Measurements from ENCODE around the gene MEX3D. TPM values are rescaled to one million over a fixed set of nuclear protein-coding genes. Genes with fewer than 3 reads are reported as not detected.
A peak's percentile ranks its signal among the peaks of the same experiment; 100 is the strongest.

MEX3D gene
- total RNA-seq, 5 donors from 2014 or later (not counting 1 experiment from before 2014, with no cell fraction given), result 2.1 to 7.7 (median 6.2) TPM

DNA sequence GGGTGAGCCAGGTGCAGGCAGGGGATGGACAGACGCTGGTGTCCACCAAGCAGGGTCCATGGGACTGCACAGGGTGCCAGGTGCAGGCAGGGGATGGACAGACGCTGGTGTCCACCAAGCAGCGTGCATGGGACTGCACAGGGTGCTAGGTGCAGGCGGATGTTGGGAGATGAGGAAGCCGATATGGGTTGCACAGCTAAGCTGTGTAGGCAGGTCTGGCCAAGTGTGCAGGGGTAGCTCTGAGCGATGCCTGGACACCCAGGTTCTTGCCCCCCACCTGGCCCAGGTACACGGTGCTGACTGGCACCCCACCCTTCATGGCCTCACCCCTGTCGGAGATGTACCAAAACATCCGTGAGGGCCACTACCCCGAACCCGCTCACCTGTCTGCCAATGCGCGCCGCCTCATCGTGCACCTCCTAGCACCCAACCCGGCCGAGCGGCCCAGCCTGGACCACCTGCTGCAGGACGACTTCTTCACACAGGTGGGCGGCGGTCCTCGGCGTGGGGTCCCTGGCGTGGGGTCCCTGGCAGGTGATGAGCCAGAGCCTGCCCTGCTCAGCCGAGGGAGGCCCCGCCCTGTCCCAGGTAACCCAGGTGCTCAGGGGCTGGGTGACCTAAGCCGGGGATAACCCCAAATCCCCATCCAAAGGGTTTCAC is 40.3 kb downstream of the MEX3D start:
- peaks cover 44 to 52% of the 10 kb centered on the region in 2 donors for H3K27me3 Mint-ChIP-seq
- CTCF ChIA-PET, result no interaction called here
- Histone ChIP-seq H3K4me1 (ENCODE audit: control insufficient read depth in 1 of 2, extremely low read depth in 1 of 2, insufficient read depth in 2 of 2, low read length in 2 of 2) (no peaks in the 10 kb centered on the region), H3K27ac (ENCODE audit: low read length) (no peak overlapping the region), H3K27me3 (replicated peaks in 1 of 2; ENCODE audit: control insufficient read depth in 2 of 2, extremely low read depth in 1 of 2, insufficient read depth in 2 of 2, low read length in 1 of 2) (peaks cover 5 to 76% of the 10 kb centered on the region in 2 experiments), H3K9me3 (no peaks in the 10 kb centered on the region), H3K4me3 (ENCODE audit: control insufficient read depth in 1 of 2, extremely low read depth in 1 of 2, low read length in 1 of 2) (no peak overlapping the region), H3K36me3 (ENCODE audit: control insufficient read depth in 2 of 2, extremely low read depth in 1 of 2, insufficient read depth in 1 of 2, low read length in 1 of 2) (no peaks in the 10 kb centered on the region)
- H3K4me1 Mint-ChIP-seq, result peaks cover 4 to 8% (median 7%) of the 10 kb centered on the region in 3 donors
- no peaks in the 10 kb centered on the region for H3K36me3 Mint-ChIP-seq
- DNase-seq (no peak), ATAC-seq (replicated peaks in 1 of 4) (no peak)
- H3K27ac Mint-ChIP-seq, result no peak overlapping the region
- POLR2A ChIA-PET, result interaction anchor here in 1 of 2 donors (0.7 kb wide), 1 partner anchor 28 kb away, joined by 3 read pairs; no protein-coding TSS in a partner anchor
- WGBS (ENCODE audit: insufficient coverage), result 79% methylated on average over 25 of the region's 27 CpGs
- H3K9me3 Mint-ChIP-seq, result no peaks in the 10 kb centered on the region
- H3K4me3 Mint-ChIP-seq, result no peak overlapping the region

DNA sequence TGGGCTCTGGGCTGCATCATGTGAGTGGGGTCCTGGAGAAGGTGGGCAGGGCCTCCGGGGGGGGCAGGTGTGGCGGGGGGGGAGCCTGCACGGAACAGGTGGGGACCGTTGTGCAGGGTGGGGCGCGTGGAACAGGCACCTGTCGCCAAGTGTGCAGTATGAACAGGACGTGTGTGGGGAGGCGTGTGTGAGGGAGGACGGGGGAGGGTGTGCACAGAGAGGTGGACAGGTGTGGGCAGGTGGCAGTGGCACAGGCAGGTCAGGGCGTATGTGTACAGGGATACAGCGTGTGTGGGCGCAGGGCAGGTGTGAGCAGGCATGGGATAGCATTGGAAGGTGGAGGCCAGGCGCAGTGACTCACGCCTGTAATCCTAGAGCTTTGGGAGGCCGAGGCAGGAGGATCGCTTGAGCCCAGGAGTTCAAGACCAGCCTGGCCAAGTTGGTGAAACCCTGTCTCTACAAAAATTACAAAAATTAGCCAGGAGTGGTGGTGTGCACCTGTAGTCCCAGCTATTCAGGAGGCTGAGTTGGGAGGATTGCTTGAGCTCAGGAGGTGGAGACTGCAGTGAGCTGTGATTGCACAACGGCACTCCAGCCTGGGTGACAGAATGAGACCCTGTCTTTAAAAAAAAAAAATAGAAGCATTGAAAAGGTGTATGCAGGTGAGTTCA is 41.0 kb downstream of the MEX3D start:
- no peak overlapping the region for H3K4me3 ChIP-seq (ENCODE audit: control insufficient read depth in 1 of 2, extremely low read depth in 1 of 2, low read length in 1 of 2)
- peaks cover 4 to 8% (median 7%) of the 10 kb centered on the region in 3 donors for H3K4me1 Mint-ChIP-seq
- peaks cover 5 to 77% of the 10 kb centered on the region in 2 experiments for H3K27me3 ChIP-seq (replicated peaks in 1 of 2; ENCODE audit: control insufficient read depth in 2 of 2, extremely low read depth in 1 of 2, insufficient read depth in 2 of 2, low read length in 1 of 2)
- H3K9me3 ChIP-seq, result no peaks in the 10 kb centered on the region
- no peaks in the 10 kb centered on the region for H3K36me3 Mint-ChIP-seq
- no peak overlapping the region for H3K4me3 Mint-ChIP-seq
- no peak overlapping the region for H3K27ac ChIP-seq (ENCODE audit: low read length)
- ChIA-PET POLR2A (interaction anchor here in 1 of 2 donors (0.7 kb wide), 1 partner anchor 27 kb away, joined by 3 read pairs; no protein-coding TSS in a partner anchor), CTCF (no interaction called here)
- no peaks in the 10 kb centered on the region for H3K9me3 Mint-ChIP-seq
- H3K27ac Mint-ChIP-seq, result no peak overlapping the region
- peaks cover 44 to 55% of the 10 kb centered on the region in 2 donors for H3K27me3 Mint-ChIP-seq
- DNase-seq (no peak), ATAC-seq (replicated peaks in 1 of 4) (no peak)
- H3K36me3 ChIP-seq (ENCODE audit: control insufficient read depth in 2 of 2, extremely low read depth in 1 of 2, insufficient read depth in 1 of 2, low read length in 1 of 2), result no peaks in the 10 kb centered on the region
- 71% methylated on average over 17 of the region's 18 CpGs for WGBS (ENCODE audit: insufficient coverage)
- no peaks in the 10 kb centered on the region for H3K4me1 ChIP-seq (ENCODE audit: control insufficient read depth in 1 of 2, extremely low read depth in 1 of 2, insufficient read depth in 2 of 2, low read length in 2 of 2)

DNA sequence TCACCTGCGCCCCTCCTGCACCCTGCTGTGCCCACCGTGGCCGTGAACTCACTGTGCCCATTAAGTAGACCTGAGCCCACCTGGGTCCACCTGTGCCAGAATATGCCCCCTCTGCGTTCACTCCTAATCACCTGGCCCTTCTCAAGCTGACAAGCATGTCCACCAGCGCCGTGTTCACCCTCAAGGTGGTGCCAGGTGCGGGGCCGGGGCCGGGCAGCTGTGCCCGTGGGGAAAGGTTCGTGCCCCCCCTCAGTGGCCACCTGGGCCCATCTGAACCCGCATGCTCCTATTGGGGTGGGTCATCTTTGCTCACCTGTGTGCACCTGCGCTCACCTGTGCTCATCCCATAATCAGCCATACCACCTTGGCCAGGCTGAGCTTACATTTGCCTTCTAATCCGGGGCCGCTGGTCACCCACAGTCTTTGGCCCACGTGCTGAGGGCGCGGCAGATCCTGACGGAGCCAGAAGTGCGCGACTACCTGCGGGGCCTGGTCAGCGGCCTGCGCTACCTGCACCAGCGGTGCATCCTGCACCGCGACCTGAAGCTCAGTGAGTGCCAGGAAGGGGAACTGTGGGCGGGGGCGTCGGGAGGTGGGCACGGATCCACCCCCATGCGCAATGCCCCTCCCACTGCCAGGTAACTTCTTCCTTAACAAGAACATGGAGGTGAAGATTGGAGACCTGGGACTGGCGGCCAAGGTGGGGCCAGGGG is 41.9 kb downstream of the MEX3D start:
- Mint-ChIP-seq H3K27me3 (peaks cover 40 to 51% of the 10 kb centered on the region in 2 donors), H3K27ac (no peak overlapping the region), H3K9me3 (no peaks in the 10 kb centered on the region), H3K4me1 (peaks cover 4 to 8% (median 7%) of the 10 kb centered on the region in 3 donors), H3K36me3 (no peaks in the 10 kb centered on the region), H3K4me3 (peak overlapping the region in 1 of 3 donors; percentile 9)
- peaks cover 5 to 76% of the 10 kb centered on the region in 2 experiments for H3K27me3 ChIP-seq (replicated peaks in 1 of 2; ENCODE audit: control insufficient read depth in 2 of 2, extremely low read depth in 1 of 2, insufficient read depth in 2 of 2, low read length in 1 of 2)
- H3K9me3 ChIP-seq, result no peaks in the 10 kb centered on the region
- no peaks in the 10 kb centered on the region for H3K4me1 ChIP-seq (ENCODE audit: control insufficient read depth in 1 of 2, extremely low read depth in 1 of 2, insufficient read depth in 2 of 2, low read length in 2 of 2)
- H3K27ac ChIP-seq (ENCODE audit: low read length), result no peak overlapping the region
- POLR2A ChIA-PET, result no interaction called here
- DNase-seq (no peak), ATAC-seq (replicated peaks in 1 of 4) (no peak)
- H3K4me3 ChIP-seq (ENCODE audit: control insufficient read depth in 1 of 2, extremely low read depth in 1 of 2, low read length in 1 of 2), result no peak overlapping the region
- 86% methylated on average over 25 of the region's 33 CpGs for WGBS (ENCODE audit: insufficient coverage)
- no peaks in the 10 kb centered on the region for H3K36me3 ChIP-seq (ENCODE audit: control insufficient read depth in 2 of 2, extremely low read depth in 1 of 2, insufficient read depth in 1 of 2, low read length in 1 of 2)
- CTCF ChIA-PET, result no interaction called here

DNA sequence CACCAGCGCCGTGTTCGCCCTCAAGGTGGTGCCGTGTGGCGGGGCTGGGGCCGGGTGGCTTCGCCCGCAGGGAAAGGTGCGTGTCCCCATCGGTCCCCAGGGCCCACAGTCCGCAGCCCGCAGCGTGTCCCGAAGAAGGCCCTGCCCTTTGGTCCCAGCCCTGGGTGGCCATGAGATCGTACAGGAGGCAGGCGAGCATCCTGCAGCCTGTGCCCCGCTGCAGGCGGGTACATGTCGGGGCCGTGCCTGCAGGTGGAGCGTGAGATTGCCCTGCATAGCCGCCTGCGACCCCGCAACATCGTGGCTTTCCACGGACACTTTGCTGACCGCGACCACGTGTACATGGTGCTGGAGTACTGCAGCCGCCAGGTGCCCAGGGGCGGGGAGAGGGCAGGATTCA is 42.8 kb downstream of the MEX3D start:
- no peaks in the 10 kb centered on the region for H3K9me3 Mint-ChIP-seq
- Histone ChIP-seq H3K27me3 (replicated peaks in 1 of 2; ENCODE audit: control insufficient read depth in 2 of 2, extremely low read depth in 1 of 2, insufficient read depth in 2 of 2, low read length in 1 of 2) (peaks cover 5 to 76% of the 10 kb centered on the region in 2 experiments), H3K4me1 (ENCODE audit: control insufficient read depth in 1 of 2, extremely low read depth in 1 of 2, insufficient read depth in 2 of 2, low read length in 2 of 2) (no peaks in the 10 kb centered on the region), H3K27ac (ENCODE audit: low read length) (no peak overlapping the region), H3K36me3 (ENCODE audit: control insufficient read depth in 2 of 2, extremely low read depth in 1 of 2, insufficient read depth in 1 of 2, low read length in 1 of 2) (no peaks in the 10 kb centered on the region), H3K9me3 (no peaks in the 10 kb centered on the region), H3K4me3 (ENCODE audit: control insufficient read depth in 1 of 2, extremely low read depth in 1 of 2, low read length in 1 of 2) (no peak overlapping the region)
- ChIA-PET CTCF (no interaction called here), POLR2A (no interaction called here)
- H3K4me1 Mint-ChIP-seq, result peaks cover 4 to 8% (median 7%) of the 10 kb centered on the region in 3 donors
- H3K27ac Mint-ChIP-seq, result no peak overlapping the region
- H3K4me3 Mint-ChIP-seq, result no peak overlapping the region
- no peak for DNase-seq
- H3K27me3 Mint-ChIP-seq, result peaks cover 40 to 51% of the 10 kb centered on the region in 2 donors
- H3K36me3 Mint-ChIP-seq, result no peaks in the 10 kb centered on the region
- no peak for ATAC-seq (replicated peaks in 1 of 4)
- WGBS (ENCODE audit: insufficient coverage), result 66% methylated on average over 31 of the region's 31 CpGs

DNA sequence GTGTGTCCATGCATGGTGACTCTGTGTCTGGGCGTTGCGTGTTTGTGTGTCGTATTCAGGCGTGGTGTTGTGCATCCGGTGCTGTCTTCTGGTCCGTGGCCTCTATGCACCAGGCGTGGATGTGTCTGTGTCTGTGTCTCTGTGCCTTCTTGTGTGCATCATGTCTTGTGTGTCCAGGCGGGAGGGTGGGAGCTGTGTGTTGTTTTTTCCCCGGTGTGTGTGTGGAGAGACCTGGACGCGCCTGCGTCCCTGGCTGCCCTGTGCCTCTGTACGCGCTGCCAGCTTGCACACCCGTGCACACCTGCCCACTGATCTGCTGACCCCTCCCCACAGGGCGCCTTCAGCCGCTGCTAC is 43.2 kb downstream of the MEX3D start:
- DNase-seq (no peak), ATAC-seq (replicated peaks in 1 of 4) (no peak)
- H3K36me3 Mint-ChIP-seq, result no peaks in the 10 kb centered on the region
- no peak overlapping the region for H3K27ac Mint-ChIP-seq
- CTCF ChIA-PET, result no interaction called here
- peaks cover 5 to 78% of the 10 kb centered on the region in 2 experiments for H3K27me3 ChIP-seq (replicated peaks in 1 of 2; ENCODE audit: control insufficient read depth in 2 of 2, extremely low read depth in 1 of 2, insufficient read depth in 2 of 2, low read length in 1 of 2)
- peaks cover 36 to 47% of the 10 kb centered on the region in 2 donors for H3K27me3 Mint-ChIP-seq
- H3K27ac ChIP-seq (ENCODE audit: low read length), result no peak overlapping the region
- H3K4me1 ChIP-seq (ENCODE audit: control insufficient read depth in 1 of 2, extremely low read depth in 1 of 2, insufficient read depth in 2 of 2, low read length in 2 of 2), result no peaks in the 10 kb centered on the region
- H3K4me1 Mint-ChIP-seq, result peaks cover 4 to 8% (median 7%) of the 10 kb centered on the region in 3 donors
- no peaks in the 10 kb centered on the region for H3K36me3 ChIP-seq (ENCODE audit: control insufficient read depth in 2 of 2, extremely low read depth in 1 of 2, insufficient read depth in 1 of 2, low read length in 1 of 2)
- no peaks in the 10 kb centered on the region for H3K9me3 Mint-ChIP-seq
- H3K9me3 ChIP-seq, result no peaks in the 10 kb centered on the region
- WGBS (ENCODE audit: insufficient coverage), result 76% methylated on average over 7 of the region's 17 CpGs
- H3K4me3 Mint-ChIP-seq, result peak overlapping the region in 1 of 3 donors; percentile 59
- no peak overlapping the region for H3K4me3 ChIP-seq (ENCODE audit: control insufficient read depth in 1 of 2, extremely low read depth in 1 of 2, low read length in 1 of 2)
- POLR2A ChIA-PET, result no interaction called here

DNA sequence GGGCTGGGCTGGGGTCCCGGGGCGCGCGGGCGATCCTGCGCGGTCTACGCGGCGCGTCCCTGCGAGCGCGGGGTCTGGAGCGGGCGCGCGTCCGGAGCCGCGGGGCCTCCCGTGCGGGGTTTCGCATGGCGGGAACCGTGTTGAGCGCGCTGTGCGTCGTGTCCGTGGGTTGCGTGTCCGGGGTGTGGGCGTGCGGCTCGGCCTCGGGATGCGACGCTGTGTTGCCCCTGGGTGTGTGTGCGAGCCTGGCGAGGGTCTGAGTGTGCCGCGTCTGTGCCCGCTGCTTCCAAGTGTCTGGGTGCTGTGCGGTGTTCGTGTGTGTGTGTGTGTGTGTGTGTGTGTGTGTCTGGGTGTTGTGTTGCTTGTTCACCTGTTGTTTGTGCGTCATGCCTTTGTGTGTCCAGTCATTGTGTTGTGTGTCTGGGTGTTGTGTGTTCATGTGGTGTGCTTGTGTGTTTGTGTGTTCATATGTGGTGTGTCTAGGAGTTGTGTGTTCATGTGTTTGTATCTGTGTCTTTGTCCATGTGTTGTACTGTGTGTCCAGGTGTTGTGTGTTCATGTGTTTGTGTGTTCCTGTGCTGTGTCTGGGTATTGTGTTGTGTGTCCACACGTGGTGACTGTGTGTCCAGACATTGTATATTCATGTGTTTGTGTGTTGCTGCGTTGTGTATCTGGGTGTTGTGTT is 43.7 kb downstream of the MEX3D start:
- H3K27me3 ChIP-seq (replicated peaks in 1 of 2; ENCODE audit: control insufficient read depth in 2 of 2, extremely low read depth in 1 of 2, insufficient read depth in 2 of 2, low read length in 1 of 2), result peaks cover 5 to 77% of the 10 kb centered on the region in 2 experiments
- peaks cover 4 to 8% (median 7%) of the 10 kb centered on the region in 3 donors for H3K4me1 Mint-ChIP-seq
- no peaks in the 10 kb centered on the region for H3K9me3 ChIP-seq
- H3K4me1 ChIP-seq (ENCODE audit: control insufficient read depth in 1 of 2, extremely low read depth in 1 of 2, insufficient read depth in 2 of 2, low read length in 2 of 2), result no peaks in the 10 kb centered on the region
- ATAC-seq (replicated peaks in 1 of 4) (no peak), DNase-seq (no peak)
- CTCF ChIA-PET, result no interaction called here
- no peak overlapping the region for H3K4me3 ChIP-seq (ENCODE audit: control insufficient read depth in 1 of 2, extremely low read depth in 1 of 2, low read length in 1 of 2)
- POLR2A ChIA-PET, result interaction anchor here in 1 of 2 donors (0.6 kb wide), 1 partner anchor 74 kb away, joined by 4 read pairs; the partner anchor contains the start of gene APC2
- H3K27ac ChIP-seq (ENCODE audit: low read length), result no peak overlapping the region
- no peaks in the 10 kb centered on the region for H3K36me3 ChIP-seq (ENCODE audit: control insufficient read depth in 2 of 2, extremely low read depth in 1 of 2, insufficient read depth in 1 of 2, low read length in 1 of 2)
- WGBS (ENCODE audit: insufficient coverage), result 25% methylated on average over 49 of the region's 49 CpGs
- H3K4me3 Mint-ChIP-seq, result peak overlapping the region in 1 of 3 donors; percentile 59
- peaks cover 34 to 45% of the 10 kb centered on the region in 2 donors for H3K27me3 Mint-ChIP-seq
- H3K27ac Mint-ChIP-seq, result no peak overlapping the region
- H3K36me3 Mint-ChIP-seq, result no peaks in the 10 kb centered on the region
- no peaks in the 10 kb centered on the region for H3K9me3 Mint-ChIP-seq

Measured in T-cell (primary cell).